Testis (tissue), 3 donors: ENCODE data around the gene STAM. TPM values are rescaled to one million over a fixed set of nuclear protein-coding genes. Genes with fewer than 3 reads are reported as not detected.

Experiments used
- DNase-seq: peaks from one replicate; pipeline ENCODE4 v3.0.0-alpha.2; 2019
- H3K27ac ChIP-seq, 2 donors: fragments of 200-600 bp; sonication (generic); one replicate each; pipeline ENCODE4 v1.5.1; 2019
- H3K27me3 ChIP-seq: fragments of 200-600 bp; sonication (generic); one replicate; pipeline ENCODE4 v1.5.1; 2019
- H3K36me3 ChIP-seq: fragments of 200-600 bp; sonication (generic); one replicate; pipeline ENCODE4 v1.5.1; 2017; ENCODE audit warnings: low read depth; ENCODE audit errors: missing control alignments
- H3K4me1 ChIP-seq: fragments of 200-600 bp; sonication (generic); one replicate; pipeline ENCODE4 v1.5.1; 2019
- H3K4me3 ChIP-seq, 2 donors: fragments of 200-600 bp; sonication (generic); one replicate each; pipeline ENCODE4 v1.5.1; 2017 to 2019
- H3K9me3 ChIP-seq: fragments of 200-600 bp; sonication (generic); one replicate; pipeline ENCODE4 v1.5.1; 2017
- CTCF ChIP-seq, 3 experiments: fragments of 450-650 bp in 2 of 3; fragments of 200-600 bp in 1 of 3; sonication (generic) in 1 of 3; IDR thresholded peaks; one replicate each; pipeline ENCODE4 v1.5.1; 2016 to 2019; ENCODE audit warnings: antibody characterized with exemption in 3 of 3, mild to moderate bottlenecking in 2 of 3, moderate library complexity in 1 of 3
- POLR2A ChIP-seq: fragments of 450-650 bp; IDR thresholded peaks from one replicate; pipeline ENCODE4 v1.6.1; 2017; ENCODE audit warnings: antibody characterized with exemption, mild to moderate bottlenecking, moderate library complexity
- WGBS, 2 donors: methylation state at CpG; one replicate each; pipeline ENCODE4 v1.1.5; 2018; 5-methylcytosine and 5-hydroxymethylcytosine counted together
- intact Hi-C: fragments of 100-400 bp; cut with DNase I; formaldehyde crosslinking; loops from one replicate; pipeline ENCODE4 v1.15.1; 2023; ENCODE audit warnings: low total_unique reads
- polyA plus RNA-seq: library from polyadenylated mRNA; stranded (reverse); fragments of 350-450 nt; fragmentation: Illumina TruSeq; extraction: RNeasy Lipid Tissue Mini Kit (QIAGEN cat#74804); gene quantifications from one replicate; pipeline ENCODE4 v1.2.3, GENCODE V29; 2014; ENCODE audit warnings: low read depth, low replicate concordance; ENCODE audit not compliant: insufficient read depth
- total RNA-seq, 2 donors: library from RNA; depleted of rRNA; stranded (reverse); fragments of >200 nt; gene quantifications; one replicate each; pipeline ENCODE4 v1.2.3, GENCODE V29; 2016

Gene STAM
- total and polyA plus RNA-seq, 3 donors from 2014 or later: 23.7 to 40.9 (median 40.6) TPM

GRCh38 chr10:17643339-17643754 is 604 bp upstream of the STAM start:
- Histone ChIP-seq H3K4me1 (peaks cover 21% of the 10 kb centered on the region), H3K36me3 (no peaks in the 10 kb centered on the region), H3K27me3 (no peaks in the 10 kb centered on the region), H3K4me3 (peak overlapping the region; percentile 83), H3K27ac (peak overlapping the region; percentile 88 to 99), H3K9me3 (no peaks in the 10 kb centered on the region)
- intact Hi-C loops: no loop called here
- DNase-seq: no peak
- 0% methylated on average over 13 of the region's 13 CpGs for WGBS, 2 donors
- TF ChIP-seq POLR2A (no peak), CTCF (IDR thresholded peaks at IDR 0.05) (no peak)

- H3K27ac ChIP-seq: peak overlapping the region; percentile 88 to 99
- TF ChIP-seq CTCF (IDR thresholded peaks at IDR 0.05) (no peak), POLR2A (no peak)
- H3K4me1 ChIP-seq: peaks cover 21% of the 10 kb centered on the region
- intact Hi-C loops: no loop called here
- no peaks in the 10 kb centered on the region for H3K27me3 ChIP-seq
- H3K36me3 ChIP-seq: no peaks in the 10 kb centered on the region
- peak overlapping the region; percentile 83 for H3K4me3 ChIP-seq
- H3K9me3 ChIP-seq: no peaks in the 10 kb centered on the region
- 2% methylated on average over 9 of the region's 9 CpGs for WGBS, 2 donors
- DNase-seq: peak; percentile 32
These were observed 563 bp downstream of the STAM start for GRCh38 chr10:17644485-17644943.

GRCh38 chr10:17645621-17646345 is 1.8 kb downstream of the STAM start:
- no peaks in the 10 kb centered on the region for H3K27me3 ChIP-seq
- peaks cover 21% of the 10 kb centered on the region for H3K4me1 ChIP-seq
- intact Hi-C loops: no loop called here
- no peaks in the 10 kb centered on the region for H3K36me3 ChIP-seq
- H3K27ac ChIP-seq: peak overlapping the region in 1 of 2 donors; percentile 9
- 43 to 46% methylated on average over 6 of the region's 6 CpGs for WGBS, 2 donors
- H3K4me3 ChIP-seq: no peak overlapping the region
- TF ChIP-seq POLR2A: no peak
- no peaks in the 10 kb centered on the region for H3K9me3 ChIP-seq
- DNase-seq: no peak

GRCh38 chr10:17647326-17647725 is 3.4 kb downstream of the STAM start:
- no peak for DNase-seq
- Histone ChIP-seq H3K27ac (no peak overlapping the region), H3K9me3 (no peaks in the 10 kb centered on the region), H3K36me3 (no peaks in the 10 kb centered on the region), H3K4me1 (peaks cover 21% of the 10 kb centered on the region), H3K27me3 (no peaks in the 10 kb centered on the region), H3K4me3 (no peak overlapping the region)
- WGBS, 2 donors: 62 to 70% methylated on average over 3 of the region's 3 CpGs
- intact Hi-C loops: no loop called here
- no peak for TF ChIP-seq CTCF (IDR thresholded peaks at IDR 0.05)
- TF ChIP-seq POLR2A: no peak

- peaks cover 16% of the 10 kb centered on the region for H3K4me1 ChIP-seq
- DNase-seq: peak; percentile 45
- no peaks in the 10 kb centered on the region for H3K36me3 ChIP-seq
- H3K27ac ChIP-seq: no peak overlapping the region
- WGBS, 2 donors: 64 to 73% methylated on average over 10 of the region's 10 CpGs
- no peaks in the 10 kb centered on the region for H3K27me3 ChIP-seq
- H3K4me3 ChIP-seq: no peak overlapping the region
- TF ChIP-seq POLR2A (no peak), CTCF (IDR thresholded peaks at IDR 0.05) (no peak)
- intact Hi-C loops: no loop called here
- H3K9me3 ChIP-seq: no peaks in the 10 kb centered on the region
These were observed 4.5 kb downstream of the STAM start for GRCh38 chr10:17648243-17649035.
